Ectodermal cell (in vitro differentiated cells): Measurements from ENCODE around the gene CCN6.
"Not testable (repeated sequence)": the region's sequence is repeated elsewhere in the genome, so short reads cannot be mapped to it uniquely, and the experiment has no call there.

Source experiments
- H3K27ac ChIP-seq: 2 replicates; pipeline ENCODE4 v1.7.0; 2013; ENCODE audit warnings: mild to moderate bottlenecking, low read depth, low read length; ENCODE audit not compliant: insufficient read depth, poor library complexity, severe bottlenecking
- H3K27me3 ChIP-seq: 2 replicates; pipeline ENCODE4 v1.7.0; 2013; ENCODE audit warnings: mild to moderate bottlenecking, low read length; ENCODE audit not compliant: insufficient read depth, control insufficient read depth, poor library complexity, severe bottlenecking
- H3K36me3 ChIP-seq: one replicate; pipeline ENCODE4 v1.7.0; 2013; ENCODE audit warnings: low read length; ENCODE audit not compliant: control insufficient read depth, insufficient read depth
- H3K4me1 ChIP-seq: one replicate; pipeline ENCODE4 v1.7.0; 2013; ENCODE audit warnings: low read length; ENCODE audit not compliant: control insufficient read depth, insufficient read depth
- H3K4me3 ChIP-seq: 2 replicates; pipeline ENCODE4 v1.7.0; 2013; ENCODE audit warnings: low read depth, low read length, control low read depth; ENCODE audit not compliant: insufficient read depth
- H3K9me3 ChIP-seq: 2 replicates; pipeline ENCODE4 v1.7.0; 2013; ENCODE audit warnings: mild to moderate bottlenecking, low read length, moderate library complexity; ENCODE audit not compliant: control insufficient read depth
- WGBS, 2 experiments: methylation state at CpG; one replicate each; pipeline ENCODE4 v1.1.7; 2013; ENCODE audit warnings: missing lambda C conversion rate in 2 of 2; 5-methylcytosine and 5-hydroxymethylcytosine counted together

CCN6 gene

DNA sequence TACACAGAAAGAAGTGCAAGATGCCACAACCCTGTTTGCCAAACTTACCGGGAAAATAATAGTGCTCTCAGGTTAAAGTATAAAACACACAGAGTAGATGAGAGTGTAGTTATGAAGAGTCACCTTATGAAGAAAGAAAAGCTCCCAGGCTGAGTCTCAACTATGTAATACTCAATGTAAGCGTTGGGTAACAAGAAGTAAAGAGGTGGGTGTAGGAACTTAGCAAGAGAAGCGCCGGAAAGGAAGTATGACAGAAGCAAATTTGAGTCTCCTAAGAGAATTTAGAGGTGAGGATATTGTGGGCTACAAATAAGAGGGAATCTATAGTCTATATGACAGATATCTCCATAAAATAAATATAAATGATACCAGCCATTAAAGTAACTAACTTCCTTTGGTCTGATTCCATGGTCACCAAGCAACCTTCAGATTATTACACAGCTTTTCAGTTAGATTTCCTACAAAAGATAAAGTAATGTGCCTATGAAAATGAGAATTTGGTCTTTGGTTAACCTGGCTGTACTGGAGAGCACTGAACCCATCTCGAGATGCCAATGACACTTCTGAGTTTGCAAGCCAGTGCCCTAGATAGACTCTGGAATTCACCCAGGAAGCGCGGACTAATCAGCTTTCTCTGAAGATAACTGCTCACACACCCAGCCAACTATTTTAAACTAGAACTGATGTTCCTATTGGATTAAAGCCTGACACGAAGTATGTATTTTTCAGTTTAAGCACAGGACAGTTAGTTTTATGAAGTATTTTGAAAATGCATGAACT is 31.6 kb downstream of the CCN6 start:
- no peak overlapping the region for H3K4me3 ChIP-seq
- H3K27me3 ChIP-seq = no peaks in the 10 kb centered on the region
- WGBS, 2 experiments = 97 to 98% methylated on average over 7 to 8 of the region's 8 CpGs

GRCh38 chr6:112086744-112087135 is 32.8 kb downstream of the CCN6 start:
- no peaks in the 10 kb centered on the region for H3K9me3 ChIP-seq
- H3K4me3 ChIP-seq = peak overlapping the region; percentile 94
- H3K27me3 ChIP-seq = no peaks in the 10 kb centered on the region
- no peaks in the 10 kb centered on the region for H3K4me1 ChIP-seq
- 0 to 1% methylated on average over 7 to 8 of the region's 8 CpGs for WGBS, 2 experiments
- H3K36me3 ChIP-seq = peaks cover 4% of the 10 kb centered on the region
- H3K27ac ChIP-seq = peak overlapping the region; percentile 82

More for the DNA sequence above, 31.6 kb downstream of the CCN6 start:
- Histone ChIP-seq H3K27ac (no peak overlapping the region), H3K9me3 (no peaks in the 10 kb centered on the region), H3K4me1 (no peaks in the 10 kb centered on the region), H3K36me3 (peaks cover 4% of the 10 kb centered on the region)

DNA sequence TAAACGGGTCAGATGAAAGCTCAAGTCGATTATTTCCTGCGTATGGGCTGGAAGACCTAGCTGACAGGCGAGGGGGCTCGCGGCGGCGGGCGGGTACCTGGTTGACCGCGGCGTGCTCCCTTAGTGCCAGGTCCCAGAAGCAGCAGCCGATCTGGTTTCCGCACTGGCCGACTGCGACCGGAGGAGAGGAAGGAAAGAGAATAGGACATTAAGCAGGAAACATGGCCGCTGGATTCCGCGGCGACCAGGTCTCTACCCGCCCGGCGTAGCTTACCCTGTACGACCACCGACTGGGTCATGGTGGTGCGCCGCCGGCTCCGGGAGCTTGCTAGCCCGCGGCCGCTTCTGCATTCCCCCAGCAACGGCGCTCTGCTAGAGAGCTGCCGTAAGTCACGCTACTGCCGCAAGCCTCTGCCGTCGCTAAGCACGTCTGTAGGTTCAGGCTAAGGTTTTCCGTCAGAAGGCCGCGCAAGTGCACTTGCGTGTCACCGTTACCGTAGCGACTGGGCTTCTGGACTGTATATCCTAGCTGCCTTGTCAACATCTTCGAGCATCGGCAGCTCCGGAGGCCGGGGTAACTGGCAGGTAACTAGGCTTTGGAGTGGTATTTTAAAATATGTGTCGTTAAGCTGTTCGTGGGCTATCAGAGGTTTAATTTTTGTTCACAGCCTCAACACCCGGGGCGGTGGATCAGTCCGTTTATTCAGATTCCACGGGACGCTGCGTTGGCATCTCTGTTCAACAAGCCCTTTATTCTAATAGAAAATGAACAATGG is 33.4 kb downstream of the CCN6 start, which contains the start of the genes FAM229B and TUBE1:
TSS of gene FAM229B (plus strand) at position 456 of the 776 bp plus-strand sequence. CDS start 11,693 bp downstream, outside the sequence.
TSS of gene TUBE1 (minus strand) at position 347 of the 776 bp plus-strand sequence. CDS start at position 299, 48 bp downstream.
- H3K4me1 ChIP-seq = no peaks in the 10 kb centered on the region
- no peaks in the 10 kb centered on the region for H3K27me3 ChIP-seq
- H3K4me3 ChIP-seq = peak within 1 kb of the TSS; percentile 94
- peak within 1 kb of the TSS; percentile 82 for H3K27ac ChIP-seq
- H3K9me3 ChIP-seq = no peaks in the 10 kb centered on the region
- WGBS, 2 experiments = 0 to 1% methylated on average over 60 of the region's 60 CpGs
- H3K36me3 ChIP-seq = peaks cover 4% of the 10 kb centered on the region

GRCh38 chr6:112087916-112088315 is 34.0 kb downstream of the CCN6 start:
- no peaks in the 10 kb centered on the region for H3K9me3 ChIP-seq
- H3K27me3 ChIP-seq = no peaks in the 10 kb centered on the region
- no peaks in the 10 kb centered on the region for H3K4me1 ChIP-seq
- 44 to 48% methylated on average over 7 of the region's 7 CpGs for WGBS, 2 experiments
- H3K36me3 ChIP-seq = peaks cover 4% of the 10 kb centered on the region
- peak overlapping the region; percentile 46 for H3K27ac ChIP-seq
- peak overlapping the region; percentile 94 for H3K4me3 ChIP-seq

- 93 to 96% methylated on average over 2 of the region's 2 CpGs for WGBS, 2 experiments
- H3K27ac ChIP-seq = no peak overlapping the region
Observed at GRCh38 chr6:112096901-112097300, 43.0 kb downstream of the CCN6 start.

GRCh38 chr6:112100561-112100960 is 46.7 kb downstream of the CCN6 start:
- WGBS, 2 experiments = 80 to 83% methylated on average over 4 of the region's 4 CpGs
- Histone ChIP-seq H3K4me3 (no peak overlapping the region), H3K36me3 (no peaks in the 10 kb centered on the region), H3K4me1 (no peaks in the 10 kb centered on the region), H3K27me3 (no peaks in the 10 kb centered on the region), H3K27ac (no peak overlapping the region), H3K9me3 (no peaks in the 10 kb centered on the region)

More at GRCh38 chr6:112096901-112097300, 43.0 kb downstream of the CCN6 start:
- Histone ChIP-seq H3K36me3 (no peaks in the 10 kb centered on the region), H3K9me3 (no peaks in the 10 kb centered on the region), H3K4me1 (no peaks in the 10 kb centered on the region), H3K27me3 (no peaks in the 10 kb centered on the region), H3K4me3 (no peak overlapping the region)

DNA sequence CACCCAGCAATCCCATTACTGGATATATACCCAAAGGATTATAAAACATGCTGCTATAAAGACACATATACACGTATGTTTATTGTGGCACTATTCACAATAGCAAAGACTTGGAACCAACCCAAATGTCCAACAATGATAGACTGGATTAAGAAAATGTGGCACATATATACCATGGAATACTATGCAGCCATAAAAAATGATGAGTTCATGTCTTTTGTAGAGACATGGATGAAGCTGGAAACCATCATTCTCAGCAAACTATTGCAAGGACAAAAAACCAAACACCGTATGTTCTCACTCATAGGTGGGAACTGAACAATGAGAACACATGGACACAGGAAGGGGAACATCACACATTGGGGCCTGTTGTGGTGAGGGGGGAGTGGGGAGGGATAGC is 52.1 kb downstream of the CCN6 start:
- not testable (repeated sequence) for H3K9me3 ChIP-seq, H3K4me3 ChIP-seq, H3K4me1 ChIP-seq, H3K27me3 ChIP-seq, H3K36me3 ChIP-seq, H3K27ac ChIP-seq
- WGBS, 2 experiments = no CpG with 5 or more reads among the region's 2 CpGs

GRCh38 chr6:112106562-112106961 is 52.7 kb downstream of the CCN6 start:
- WGBS, 2 experiments = 90 to 94% methylated on average over 2 of the region's 2 CpGs
- no peaks in the 10 kb centered on the region for H3K36me3 ChIP-seq

GRCh38 chr6:112109262-112109661 is 55.4 kb downstream of the CCN6 start:
- H3K36me3 ChIP-seq = no peaks in the 10 kb centered on the region
- H3K4me1 ChIP-seq = no peaks in the 10 kb centered on the region
- H3K9me3 ChIP-seq = no peaks in the 10 kb centered on the region
- no peak overlapping the region for H3K27ac ChIP-seq
- WGBS, 2 experiments = 37 to 56% methylated on average over 9 of the region's 9 CpGs
- H3K27me3 ChIP-seq = no peaks in the 10 kb centered on the region
- no peak overlapping the region for H3K4me3 ChIP-seq

More at GRCh38 chr6:112106562-112106961, 52.7 kb downstream of the CCN6 start:
- Histone ChIP-seq H3K27me3 (no peaks in the 10 kb centered on the region), H3K4me1 (no peaks in the 10 kb centered on the region), H3K27ac (no peak overlapping the region), H3K9me3 (no peaks in the 10 kb centered on the region), H3K4me3 (no peak overlapping the region)

- Histone ChIP-seq H3K4me1 (no peaks in the 10 kb centered on the region), H3K4me3 (no peak overlapping the region), H3K27me3 (no peaks in the 10 kb centered on the region), H3K27ac (no peak overlapping the region), H3K36me3 (no peaks in the 10 kb centered on the region), H3K9me3 (no peaks in the 10 kb centered on the region)
- 83 to 92% methylated on average over 3 of the region's 3 CpGs for WGBS, 2 experiments
Observed at GRCh38 chr6:112113431-112113830, 59.5 kb downstream of the CCN6 start.
